ENCODE measurements around the gene PCK2. TPM values are rescaled to one million over a fixed set of nuclear protein-coding genes. Genes with fewer than 3 reads are reported as not detected.

Gene PCK2
- 26.2 and 33.6 TPM in 2 replicates for total RNA-seq

DNA sequence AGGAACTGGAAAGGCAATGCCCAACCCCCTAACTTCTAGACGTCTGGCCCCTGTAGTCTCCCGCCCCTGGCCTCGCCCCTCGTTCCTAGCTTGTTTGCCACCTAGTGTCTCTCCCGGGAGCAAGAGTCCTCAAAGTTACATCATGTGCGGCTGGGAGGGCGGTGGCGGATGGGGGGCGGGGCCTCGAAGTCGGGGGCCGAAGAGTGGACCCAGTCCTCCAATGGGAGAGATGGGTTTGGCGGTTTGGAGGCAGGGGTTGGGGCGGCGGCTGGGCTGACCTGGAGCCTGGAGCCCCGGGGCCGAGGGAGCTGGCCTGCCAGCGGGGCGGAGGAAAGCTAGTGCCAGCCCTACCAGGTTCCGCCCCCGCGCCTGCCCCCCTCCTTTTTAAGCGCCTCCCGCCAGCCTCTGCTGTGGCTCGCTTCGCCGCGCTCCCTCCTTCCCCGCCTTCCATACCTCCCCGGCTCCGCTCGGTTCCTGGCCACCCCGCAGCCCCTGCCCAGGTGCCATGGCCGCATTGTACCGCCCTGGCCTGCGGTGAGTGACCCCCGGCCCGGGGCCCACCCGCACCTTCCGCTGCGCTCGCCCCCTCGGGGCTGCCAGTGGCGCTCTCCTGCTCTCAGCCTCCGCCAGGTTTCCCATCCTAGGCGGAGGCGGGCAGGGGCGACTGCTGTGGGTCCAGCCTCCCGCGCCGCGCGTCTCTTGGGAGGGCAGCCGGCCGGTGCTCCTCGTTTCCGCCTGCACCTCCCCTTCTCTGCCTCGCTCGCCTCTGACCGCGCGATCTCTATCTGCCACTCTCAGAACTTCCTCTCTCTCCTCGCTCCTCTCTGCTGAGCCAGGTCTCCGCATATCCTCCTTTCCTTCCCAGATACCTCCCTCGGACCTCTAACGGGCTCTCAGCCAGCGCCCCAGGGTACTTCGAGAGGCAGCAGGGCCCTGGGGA is at the start of gene PCK2:
PCK2 (plus strand) TSS at position 411 of the 940 bp plus-strand sequence; CDS start at position 506, 95 bp downstream.

DNA sequence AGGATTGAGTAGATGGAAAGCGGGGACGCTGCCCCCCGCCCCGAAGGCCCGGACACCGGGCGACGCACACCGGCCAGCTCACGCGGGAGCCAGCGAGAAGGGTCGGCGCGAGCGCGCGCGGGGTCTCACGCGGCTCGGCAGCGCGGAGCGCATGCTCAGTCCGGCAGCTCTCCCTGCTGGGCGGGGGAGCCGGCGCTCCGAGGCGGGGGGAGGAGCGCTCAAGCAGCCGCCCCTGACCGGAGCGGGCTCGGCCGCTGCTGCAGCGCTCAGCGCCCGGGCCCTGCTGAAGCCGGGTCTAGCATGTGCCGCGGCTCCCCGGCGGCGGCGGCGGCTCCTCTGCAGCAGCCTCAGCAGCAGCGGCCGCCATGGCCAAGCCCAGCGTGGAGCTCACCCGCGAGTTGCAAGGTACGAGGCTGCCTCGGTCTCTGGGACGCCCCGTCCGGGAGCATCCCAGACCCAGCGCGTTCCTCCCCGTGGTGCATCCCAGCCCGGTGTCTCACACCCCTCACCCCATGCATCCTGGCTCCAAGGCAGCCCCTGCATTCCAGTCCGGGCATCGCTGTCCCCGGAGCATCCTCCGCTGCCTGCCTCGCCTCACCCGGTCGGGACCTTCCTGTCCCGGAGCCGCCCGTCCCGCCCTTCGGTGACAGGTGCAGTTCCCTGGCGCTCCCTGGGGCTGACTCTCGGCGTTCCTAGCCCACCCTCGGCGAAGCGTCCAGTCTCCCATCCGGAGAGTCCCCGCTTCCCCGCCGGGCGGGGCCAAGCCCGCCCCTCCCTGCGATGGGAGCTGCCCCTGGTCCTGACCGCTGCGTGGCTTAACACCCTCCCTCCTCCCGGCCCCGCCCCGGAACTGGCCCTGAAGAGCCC is 42.1 kb upstream of the PCK2 start, which contains the start of gene CARMIL3:
CARMIL3 (plus strand) TSS at position 221 of the 867 bp plus-strand sequence; CDS start at position 366, 145 bp downstream.

DNA sequence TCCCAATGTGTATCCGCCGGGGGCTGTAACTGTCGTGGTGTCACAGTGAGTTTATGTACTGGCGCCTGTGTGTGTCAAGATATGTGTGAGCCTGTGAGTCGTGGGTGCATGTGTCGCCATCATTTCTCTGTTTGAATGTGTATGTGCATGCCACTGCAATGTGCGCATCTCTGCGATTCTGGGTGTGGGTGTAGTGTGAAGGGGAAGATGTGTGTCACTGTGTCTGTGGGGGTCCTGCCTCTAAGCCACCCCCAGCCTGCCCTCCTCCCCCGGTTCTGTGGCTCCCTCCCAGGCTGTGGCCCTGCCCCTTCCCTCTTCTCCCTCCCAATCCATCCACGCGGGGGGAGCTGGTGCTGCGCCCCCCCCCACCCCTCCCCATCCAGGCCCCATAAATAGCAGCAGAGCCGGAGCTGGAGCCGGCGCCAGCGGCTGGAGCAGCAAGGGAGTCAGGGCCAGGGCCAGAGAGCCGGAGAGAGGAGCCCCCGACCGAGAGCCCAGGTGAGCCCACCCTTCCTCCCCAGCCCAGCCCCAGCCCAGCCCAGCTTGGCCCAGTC is 22.9 kb upstream of the PCK2 start, which contains the start of gene CPNE6:
CPNE6 (plus strand) TSS at position 419 of the 554 bp plus-strand sequence. CDS start 1,375 bp downstream, outside the sequence.

DNA sequence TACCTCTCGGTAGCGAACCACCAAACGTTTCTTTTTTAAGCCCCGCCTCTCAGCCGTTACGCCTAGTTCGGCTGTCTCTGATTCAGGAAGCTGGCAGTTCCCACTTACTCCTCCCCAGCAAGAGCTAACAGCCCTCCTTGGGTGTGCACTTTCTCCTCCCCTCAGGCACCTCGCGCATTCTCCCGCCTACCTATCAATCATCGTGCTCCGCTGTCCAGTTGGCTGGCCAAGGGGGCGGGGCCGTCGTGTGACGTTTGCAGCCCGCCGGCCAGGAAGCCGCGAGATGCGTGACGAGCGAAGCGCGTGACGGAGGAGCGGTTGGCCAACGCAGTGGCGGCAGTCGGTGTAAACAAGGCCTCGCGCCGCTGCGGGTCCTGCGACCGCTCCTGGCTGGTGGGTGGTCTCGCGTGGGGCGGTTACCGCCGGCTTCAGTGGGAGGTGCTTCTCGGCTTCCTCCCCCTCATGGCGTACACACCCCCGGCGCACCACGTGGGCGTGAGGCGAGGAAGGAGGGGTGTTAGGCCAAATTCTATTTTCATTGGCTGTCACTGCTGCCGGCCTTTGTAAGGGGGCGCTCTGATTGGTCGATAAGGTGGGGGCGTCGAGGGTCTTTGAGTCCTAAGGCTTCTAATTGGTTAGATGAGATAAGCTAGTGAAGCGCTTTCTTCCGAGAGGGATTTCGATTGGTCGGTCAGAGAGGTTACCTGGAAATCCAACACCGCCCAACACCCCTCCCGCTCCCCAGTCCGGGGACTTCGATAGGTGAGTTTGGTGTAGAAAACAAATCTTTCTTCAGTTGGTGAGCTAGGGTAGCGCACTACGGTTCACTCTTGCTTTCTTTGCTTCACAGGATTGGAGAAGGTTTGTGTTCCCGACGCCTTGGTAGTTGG is 20.7 kb downstream of the PCK2 start, which contains the start of the genes DCAF11 and NRL:
DCAF11 (plus strand) TSS at position 246 of the 890 bp plus-strand sequence. CDS start 818 bp downstream, outside the sequence.
NRL (minus strand) TSS at position 418 of the 890 bp plus-strand sequence. CDS start 32,101 bp downstream, outside the sequence.

DNA sequence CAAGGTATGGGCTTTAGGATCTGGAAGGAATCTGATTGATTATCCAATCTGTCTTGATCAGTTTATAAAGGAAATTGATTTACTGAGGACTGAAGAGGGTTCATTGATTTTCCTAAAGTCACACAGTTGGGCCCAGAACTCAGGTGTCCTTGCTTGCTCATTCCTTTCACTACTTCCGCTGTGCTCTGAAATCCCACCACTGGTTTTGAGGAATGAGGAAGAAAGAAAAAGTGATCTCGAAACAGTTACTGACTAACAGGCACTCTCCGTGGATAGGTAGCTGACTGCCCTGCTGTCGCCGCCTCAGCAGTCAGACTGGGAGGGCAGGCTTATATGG is 36.2 kb downstream of the PCK2 start, which contains the start of gene FITM1:
FITM1 (plus strand) TSS at position 280 of the 337 bp plus-strand sequence. CDS start 905 bp downstream, outside the sequence.

DNA sequence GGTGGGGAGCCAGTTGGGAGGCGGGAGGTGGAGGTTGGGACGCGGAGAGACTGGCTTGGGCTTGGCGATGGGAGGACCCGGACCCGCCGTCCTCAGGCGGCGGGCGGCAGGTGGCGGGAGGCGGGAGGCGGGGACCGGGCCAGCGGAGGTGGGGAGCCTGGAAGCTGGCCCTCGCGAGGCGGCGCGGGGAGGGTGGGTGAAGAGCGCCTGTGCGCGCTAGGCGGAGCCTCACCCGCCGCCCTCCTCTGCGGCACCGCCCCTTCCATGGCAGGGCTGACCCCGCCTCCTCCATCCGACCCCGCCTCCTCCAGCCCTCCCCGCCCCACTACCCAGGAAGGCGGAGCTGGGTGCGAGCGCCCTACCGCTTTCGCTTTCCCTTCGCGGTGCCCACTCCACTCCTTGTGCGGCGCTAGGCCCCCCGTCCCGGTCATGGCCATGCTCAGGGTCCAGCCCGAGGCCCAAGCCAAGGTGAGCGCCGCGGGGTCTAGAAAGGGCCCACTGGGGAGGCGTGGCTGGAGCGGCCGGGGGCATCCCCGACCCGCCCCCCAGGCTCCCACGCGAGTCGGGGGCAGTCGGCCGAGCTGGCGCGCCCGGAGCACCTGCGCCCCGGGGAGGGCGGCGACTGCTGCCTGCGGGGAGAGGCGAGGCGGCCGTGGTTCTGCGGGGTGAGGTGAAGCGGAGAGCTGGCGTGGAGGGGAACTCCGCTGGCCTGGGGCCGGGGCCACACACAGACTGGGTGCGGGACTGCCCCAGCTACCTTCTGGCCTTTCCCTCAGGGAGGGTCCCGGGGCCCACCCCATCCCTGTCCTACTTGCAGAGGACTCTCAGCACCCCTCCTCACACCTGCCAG is 41.9 kb downstream of the PCK2 start, which contains the start of gene PSME1:
PSME1 (plus strand) TSS at position 361 of the 850 bp plus-strand sequence; CDS start at position 430, 69 bp downstream.

DNA sequence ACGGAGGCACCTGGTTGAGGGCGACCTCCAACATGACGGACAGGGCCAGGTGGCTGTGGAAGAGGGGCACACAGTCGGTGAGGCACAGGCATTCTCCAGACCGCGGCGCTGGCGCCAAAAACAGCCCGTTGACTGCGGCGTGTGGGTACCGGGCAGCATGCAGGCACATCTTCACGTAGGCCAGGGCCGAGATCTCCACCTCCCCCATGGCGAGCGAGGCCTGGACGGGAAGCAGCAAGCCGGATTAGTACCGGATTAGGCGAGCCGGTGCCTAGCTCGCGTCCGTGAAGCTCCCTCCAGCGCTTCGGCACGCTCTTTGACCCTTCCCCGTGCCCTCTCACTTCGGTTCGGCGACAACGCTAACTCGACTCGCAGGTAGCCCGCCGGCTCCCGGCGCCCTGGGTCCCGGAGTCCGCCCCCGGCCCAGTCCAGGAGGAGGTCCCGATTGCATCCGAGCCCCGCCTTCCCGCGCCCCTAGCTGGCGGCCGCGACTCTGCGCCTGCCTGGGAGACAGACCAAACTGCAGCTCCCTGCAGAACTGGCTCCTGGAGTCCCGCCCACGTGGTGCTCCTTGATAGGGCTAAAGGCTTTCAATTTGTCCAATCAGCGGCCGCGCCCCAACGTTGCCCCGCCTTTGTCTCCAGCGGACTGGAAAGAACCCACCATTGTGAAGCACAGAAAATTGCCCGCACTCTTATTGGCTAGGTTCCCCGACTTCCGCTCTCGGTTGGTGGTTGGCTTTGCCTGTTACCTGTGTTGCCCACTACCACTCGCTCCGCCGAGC is 47.2 kb downstream of the PCK2 start, which contains the start of gene EMC9:
EMC9 (minus strand) TSS at position 495 of the 784 bp plus-strand sequence; CDS start at position 208, 287 bp downstream.

DNA sequence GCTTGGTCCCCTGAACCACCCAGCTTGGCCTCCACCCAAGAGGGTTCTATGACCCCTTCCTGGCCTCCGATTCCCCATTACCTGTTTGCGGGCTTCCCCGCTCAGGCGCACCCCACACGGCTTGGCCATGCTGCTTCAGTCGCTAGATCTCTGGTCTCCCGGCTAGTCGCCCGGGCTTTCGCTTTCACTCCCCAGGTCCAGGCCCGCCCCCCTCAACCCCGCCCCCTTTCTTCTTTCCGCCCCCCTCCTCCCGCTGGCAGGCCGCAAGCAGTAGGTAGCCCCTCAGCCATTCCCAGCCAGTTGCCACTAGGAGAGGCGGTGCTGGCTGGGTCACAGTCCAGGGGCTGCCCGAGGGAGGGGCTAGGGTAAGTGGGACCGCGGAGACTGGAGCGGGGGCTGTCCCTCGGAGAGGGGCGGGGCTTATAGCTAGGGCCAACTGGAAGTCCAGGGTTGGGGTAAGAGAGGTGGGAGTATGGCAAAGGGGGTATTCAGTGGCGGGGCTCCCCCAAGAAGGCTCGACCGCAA is 52.4 kb downstream of the PCK2 start, which contains the start of gene PSME2:
PSME2 (minus strand) TSS at position 158 of the 525 bp plus-strand sequence; CDS start at position 129, 29 bp downstream.

DNA sequence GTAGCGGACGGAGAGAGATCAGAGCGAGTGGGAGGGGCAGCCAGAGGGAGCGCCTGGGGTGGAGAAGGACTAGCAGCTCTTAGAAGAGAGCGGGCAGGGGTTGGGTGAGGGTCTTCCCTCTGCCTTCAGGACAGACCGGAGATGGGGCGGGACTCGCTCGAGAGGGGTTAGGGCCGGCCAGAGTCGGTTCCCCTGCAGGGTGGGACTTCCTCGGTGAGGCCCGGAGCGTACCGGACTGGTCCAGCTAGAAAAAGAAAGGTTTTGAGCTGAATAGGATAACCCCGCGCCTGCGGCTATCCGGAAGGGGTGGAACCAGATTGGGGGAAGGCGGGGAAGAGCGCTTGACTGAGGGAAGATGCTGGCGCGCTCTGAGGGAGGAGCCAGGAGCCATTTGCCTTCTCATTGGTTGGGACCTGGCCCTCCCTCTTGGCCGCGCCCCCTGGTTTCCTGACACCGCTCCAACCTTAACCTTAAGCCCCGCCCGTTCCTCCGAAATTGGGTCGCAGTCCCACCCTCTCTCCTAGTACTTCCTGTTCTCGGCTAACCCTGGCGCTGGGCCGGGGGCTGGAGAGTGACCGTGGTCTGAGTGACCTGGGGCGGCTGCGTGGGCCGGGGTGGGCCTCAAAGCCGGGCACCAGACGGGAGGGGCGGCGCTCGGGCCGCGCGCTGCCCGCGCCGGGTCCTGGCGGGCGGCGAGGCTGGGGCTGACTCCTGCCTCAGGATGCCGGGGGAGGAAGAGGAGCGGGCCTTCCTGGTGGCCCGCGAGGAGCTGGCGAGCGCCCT is 53.1 kb downstream of the PCK2 start, which contains the start of gene RNF31:
RNF31 (plus strand) TSS at position 521 of the 783 bp plus-strand sequence; CDS start at position 722, 201 bp downstream.

Other genes with a start within 250 kb of the PCK2 start
- gene DHRS4, start 140.5 kb upstream of the PCK2 start, total RNA-seq: 26.1 and 32.0 TPM in 2 replicates
- gene DHRS4L2, start 105.4 kb upstream of the PCK2 start, total RNA-seq: 9.3 and 12.0 TPM in 2 replicates
- 0.22 and 0.52 TPM in 2 replicates for gene CARMIL3, start 42.3 kb upstream of the PCK2 start, total RNA-seq
- under 0.01 TPM in 1 of 2 replicates, not detected in the other for gene CPNE6, start 22.7 kb upstream of the PCK2 start, total RNA-seq
- 53.7 and 56.6 TPM in 2 replicates for gene DCAF11, start 20.5 kb downstream of the PCK2 start, total RNA-seq
- 0.76 and 1.4 TPM in 2 replicates for gene NRL, start 20.6 kb downstream of the PCK2 start, total RNA-seq
- 0.26 and 0.32 TPM in 2 replicates for gene FITM1, start 36.3 kb downstream of the PCK2 start, total RNA-seq
- 104 and 119 TPM in 2 replicates for gene PSME1, start 41.9 kb downstream of the PCK2 start, total RNA-seq
- gene EMC9, start 47.3 kb downstream of the PCK2 start, total RNA-seq: 9.5 and 11.9 TPM in 2 replicates
- 73.3 and 80.2 TPM in 2 replicates for gene PSME2, start 52.3 kb downstream of the PCK2 start, total RNA-seq
- gene RNF31, start 53.2 kb downstream of the PCK2 start, total RNA-seq: 28.9 and 37.8 TPM in 2 replicates
- 76.1 and 78.0 TPM in 2 replicates for gene IRF9, start 67.0 kb downstream of the PCK2 start, total RNA-seq
- gene REC8, start 77.8 kb downstream of the PCK2 start, total RNA-seq: 1.3 and 1.8 TPM in 2 replicates
- gene IPO4, start 94.5 kb downstream of the PCK2 start, total RNA-seq: 33.1 and 35.9 TPM in 2 replicates
- gene TM9SF1, start 101.1 kb downstream of the PCK2 start, total RNA-seq: 71.9 and 83.6 TPM in 2 replicates
- gene TSSK4, start 111.4 kb downstream of the PCK2 start, total RNA-seq: 0.13 and 0.43 TPM in 2 replicates
- 35.3 and 35.8 TPM in 2 replicates for gene CHMP4A, start 119.2 kb downstream of the PCK2 start, total RNA-seq
- gene MDP1, start 121.8 kb downstream of the PCK2 start, total RNA-seq: 18.8 and 21.6 TPM in 2 replicates
- gene NEDD8, start 138.1 kb downstream of the PCK2 start, total RNA-seq: 104 and 115 TPM in 2 replicates
- gene GMPR2, start 138.6 kb downstream of the PCK2 start, total RNA-seq: 80.2 and 87.7 TPM in 2 replicates
- gene TINF2, start 148.3 kb downstream of the PCK2 start, total RNA-seq: 44.1 and 50.3 TPM in 2 replicates
- gene TGM1, start 168.9 kb downstream of the PCK2 start, total RNA-seq: 1.1 and 1.6 TPM in 2 replicates
- 14.9 and 17.9 TPM in 2 replicates for gene RABGGTA, start 177.3 kb downstream of the PCK2 start, total RNA-seq
- 11.9 and 12.6 TPM in 2 replicates for gene DHRS1, start 205.5 kb downstream of the PCK2 start, total RNA-seq
- 15.8 and 17.8 TPM in 2 replicates for gene NOP9, start 205.5 kb downstream of the PCK2 start, total RNA-seq
- gene CIDEB, start 213.7 kb downstream of the PCK2 start, total RNA-seq: 6.4 and 7.2 TPM in 2 replicates
- 3.5 and 5.5 TPM in 2 replicates for gene LTB4R2, start 215.8 kb downstream of the PCK2 start, total RNA-seq
- gene LTB4R, start 217.2 kb downstream of the PCK2 start, total RNA-seq: 1.9 and 2.4 TPM in 2 replicates
- 99.4 and 106 TPM in 2 replicates for gene ADCY4, start 240.8 kb downstream of the PCK2 start, total RNA-seq
- gene RIPK3, start 245.7 kb downstream of the PCK2 start, total RNA-seq: 180 and 256 TPM in 2 replicates

All from articular chondrocyte of knee joint (primary cell).